ENCODE data around the gene DYNC1H1.

- no peak for TF ChIP-seq CTCF (conservative IDR thresholded peaks at IDR 0.05; ENCODE audit: low read depth, low read length)
- no peak for TF ChIP-seq EZH2 (IDR thresholded peaks at IDR 0.05; ENCODE audit: low read length, unreplicated experiment)
- TF ChIP-seq EZH2phosphoT487 (IDR thresholded peaks at IDR 0.05; ENCODE audit: borderline replicate concordance, low read length), result no peak
These were observed 54.7 kb downstream of the DYNC1H1 start for GRCh38 chr14:102019006-102019540.
